Activated CD8-positive, alpha-beta memory T cell treated with anti-CD3 and anti-CD28 coated beads, Interleukin-2, amount 10 ng/mL, durations not matched to agents 7 days and 5 days (primary cell): ENCODE measurements around the gene ZNF878. TPM values are rescaled to one million over a fixed set of nuclear protein-coding genes. Genes with fewer than 3 reads are reported as not detected.
A peak's percentile ranks its signal among the peaks of the same experiment; 100 is the strongest.

Experiments used
- ATAC-seq: fragments of 150-1000 bp; cut with Tn5 transposase; one replicate; pipeline ENCODE4 v1.10.0; 2021; ENCODE audit warnings: moderate library complexity
- CTCF ChIA-PET: fragments of 350-600 bp; sonication (Branson Sonifier 250); formaldehyde crosslinking; loops from one replicate; lab custom pipeline; 2021; ENCODE audit warnings: antibody characterized with exemption; lab: Charles Lee
- DNase-seq: peaks from one replicate; pipeline ENCODE4 v3.0.0-alpha.2; 2020
- H3K27ac Mint-ChIP-seq: one replicate; pipeline ENCODE4 v1.8.0; 2021; ENCODE audit warnings: mild to moderate bottlenecking, mixed read lengths
- H3K27me3 Mint-ChIP-seq: one replicate; pipeline ENCODE4 v1.8.0; 2021; ENCODE audit warnings: mixed read lengths
- H3K36me3 Mint-ChIP-seq: one replicate; pipeline ENCODE4 v1.8.0; 2021; ENCODE audit warnings: mild to moderate bottlenecking, mixed read lengths
- H3K4me1 Mint-ChIP-seq: one replicate; pipeline ENCODE4 v1.8.0; 2021; ENCODE audit warnings: mixed read lengths
- H3K4me3 Mint-ChIP-seq: one replicate; pipeline ENCODE4 v1.8.0; 2021; ENCODE audit warnings: mild to moderate bottlenecking, moderate library complexity, mixed read lengths
- H3K9me3 Mint-ChIP-seq: one replicate; pipeline ENCODE4 v1.8.0; 2022; ENCODE audit warnings: low read depth, mixed read lengths
- total RNA-seq, 2 experiments: library from RNA; stranded (reverse); gene quantifications; one replicate each; pipeline ENCODE4 v1.2.3, GENCODE V29; 2021

Gene ZNF878
- total RNA-seq, 2 experiments from 2014 or later: 0.67 to 0.94 TPM

DNA sequence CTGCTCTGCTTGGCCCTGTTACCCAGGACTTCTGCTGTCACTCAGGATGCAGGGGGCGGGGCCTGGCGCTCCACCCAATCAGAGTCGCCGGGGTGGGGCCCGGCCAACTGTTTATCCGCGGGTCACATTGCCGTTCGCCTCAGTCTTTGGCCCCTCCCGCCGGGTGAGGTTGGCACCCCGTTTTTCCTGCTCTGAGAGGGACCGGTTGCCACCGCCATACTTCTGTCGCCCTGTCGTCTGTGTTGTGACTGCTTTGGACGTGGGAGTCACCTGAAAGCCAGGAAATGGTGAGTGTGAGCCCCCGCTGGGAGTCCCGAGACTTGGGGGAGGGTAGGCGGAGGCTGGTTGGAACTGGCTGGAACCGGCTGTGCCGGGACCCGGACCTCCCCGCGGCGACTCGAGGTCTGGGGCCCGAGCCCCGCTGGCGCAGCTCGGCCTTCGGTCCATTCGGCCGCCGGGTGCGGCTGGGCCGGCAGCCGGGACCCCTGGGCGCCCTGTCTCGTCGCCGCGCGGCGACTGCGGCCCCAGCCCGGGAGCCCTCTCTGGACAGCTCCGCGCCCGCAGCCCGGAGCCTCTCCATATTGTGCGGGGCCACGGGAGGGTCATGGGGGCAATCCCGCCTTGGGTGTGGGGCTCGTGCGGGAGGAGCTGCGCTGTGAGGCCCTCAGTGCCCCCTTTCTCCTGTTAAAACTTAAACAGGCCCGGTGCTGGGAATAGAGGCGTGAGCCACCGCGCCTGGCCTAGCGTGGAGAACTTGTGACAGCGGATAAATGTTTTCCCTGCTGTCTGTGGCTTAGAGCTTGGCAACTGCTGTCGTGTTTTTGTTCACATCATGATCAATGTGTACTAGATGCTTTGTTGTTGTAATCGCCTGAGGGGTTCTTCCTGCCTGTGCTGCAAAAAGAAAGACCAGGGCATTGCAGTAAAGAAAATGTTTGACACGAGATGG lies 12.1 kb upstream of the ZNF878 start, which contains the start of gene ZNF844:
TSS of gene ZNF844 (plus strand) at position 142 of the 949 bp plus-strand sequence. CDS start at position 285, 143 bp downstream.
- DNase-seq (peak; percentile 76), ATAC-seq (peak; percentile 84)
- peaks cover 8% of the 10 kb centered on the region for H3K4me1 Mint-ChIP-seq
- H3K27ac Mint-ChIP-seq: peak within 1 kb of the TSS; percentile 76
- peaks cover 11% of the 10 kb centered on the region for H3K36me3 Mint-ChIP-seq
- CTCF ChIA-PET: interaction anchor here (1.2 to 1.3 kb wide), 2 partner anchors 9 to 141 kb away, joined by 3 to 5 read pairs; no protein-coding TSS in a partner anchor
- H3K27me3 Mint-ChIP-seq: no peaks in the 10 kb centered on the region
- H3K9me3 Mint-ChIP-seq: peaks cover 2% of the 10 kb centered on the region
- peak within 1 kb of the TSS; percentile 72 for H3K4me3 Mint-ChIP-seq

DNA sequence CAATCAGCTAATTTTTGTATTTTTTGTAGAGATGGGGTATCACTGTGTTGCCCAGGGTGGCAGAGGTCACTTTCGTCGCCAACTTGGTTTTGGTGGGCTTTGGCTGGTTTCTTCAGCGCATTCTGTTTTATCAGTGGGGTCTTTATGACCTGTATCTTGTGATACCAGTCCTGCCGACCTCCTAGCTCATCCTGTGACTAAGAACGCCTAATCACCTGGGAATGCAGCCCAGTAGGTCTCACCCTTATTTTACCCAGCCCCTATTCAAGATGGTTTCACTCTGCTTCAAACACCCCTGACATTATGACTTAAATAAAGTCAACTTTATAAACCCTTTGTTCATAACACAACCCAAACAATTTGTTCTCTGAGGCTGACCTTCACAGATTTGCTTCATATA lies 3.0 kb upstream of the ZNF878 start:
- no peak for DNase-seq

DNA sequence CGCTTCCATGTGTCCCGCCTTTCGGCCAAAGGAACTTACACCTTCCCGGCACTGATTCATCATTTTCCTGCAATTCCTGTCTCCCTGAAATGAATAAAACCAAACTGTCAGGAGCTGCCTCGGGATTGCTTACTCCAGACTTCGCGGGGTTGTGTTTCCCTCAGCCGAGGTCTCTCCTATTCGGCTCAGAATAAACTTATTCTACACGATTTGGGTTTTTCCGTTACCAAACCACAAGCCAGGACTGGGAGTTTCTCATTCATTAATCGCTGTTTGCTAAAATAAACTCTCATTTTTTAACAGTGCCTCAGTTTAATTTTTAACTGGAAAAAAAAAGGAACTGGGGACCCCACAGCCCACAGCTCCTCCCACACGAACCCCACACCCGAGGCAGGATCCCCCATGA lies 667 bp downstream of the ZNF878 start:
- Mint-ChIP-seq H3K27me3 (peaks cover 16% of the 10 kb centered on the region), H3K4me1 (peaks cover 14% of the 10 kb centered on the region), H3K27ac (no peak overlapping the region), H3K9me3 (peaks cover 10% of the 10 kb centered on the region), H3K4me3 (peak overlapping the region; percentile 77), H3K36me3 (peaks cover 12% of the 10 kb centered on the region)
- DNase-seq (no peak), ATAC-seq (no peak)
- CTCF ChIA-PET: interaction anchor here (0.7 to 1.5 kb wide), 4 partner anchors 9 to 130 kb away, joined by 3 to 6 read pairs (median 4); no protein-coding TSS in a partner anchor

More for the DNA sequence above, 3.0 kb upstream of the ZNF878 start:
- peaks cover 14% of the 10 kb centered on the region for H3K4me1 Mint-ChIP-seq
- CTCF ChIA-PET: interaction anchor here (1.0 to 1.6 kb wide), 3 partner anchors 9 to 131 kb away, joined by 4 to 5 read pairs (median 5); partner anchors contain the start of genes ZNF433 and ZNF700
- H3K36me3 Mint-ChIP-seq: peaks cover 7% of the 10 kb centered on the region
- H3K27ac Mint-ChIP-seq: no peak overlapping the region
- H3K9me3 Mint-ChIP-seq: peaks cover 3% of the 10 kb centered on the region
- H3K4me3 Mint-ChIP-seq: no peak overlapping the region
- ATAC-seq: no peak
- peaks cover 19% of the 10 kb centered on the region for H3K27me3 Mint-ChIP-seq

DNA sequence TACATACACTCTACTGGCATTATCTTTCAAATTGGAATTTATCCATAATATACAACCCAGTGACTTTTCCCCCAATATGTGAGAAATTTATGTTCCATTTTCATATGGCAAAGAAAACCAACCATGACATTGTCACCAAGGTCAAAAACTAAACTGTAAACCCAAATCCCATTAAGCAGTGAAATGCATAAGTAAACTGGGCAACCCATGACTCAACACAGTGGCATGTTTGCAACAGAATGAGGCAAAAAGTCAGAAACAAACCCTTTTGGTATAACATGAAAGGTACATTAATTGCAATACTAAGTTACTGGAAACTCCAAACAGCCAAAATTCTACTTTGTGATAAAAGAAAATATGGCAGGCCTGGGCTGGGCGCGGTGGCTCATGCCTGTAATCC lies 4.9 kb downstream of the ZNF878 start:
- ATAC-seq (no peak), DNase-seq (no peak)
- CTCF ChIA-PET: no interaction called here
- no peak overlapping the region for H3K27ac Mint-ChIP-seq
- H3K9me3 Mint-ChIP-seq: peaks cover 36% of the 10 kb centered on the region
- H3K4me3 Mint-ChIP-seq: no peak overlapping the region
- H3K4me1 Mint-ChIP-seq: peaks cover 9% of the 10 kb centered on the region
- H3K36me3 Mint-ChIP-seq: peaks cover 35% of the 10 kb centered on the region
- no peaks in the 10 kb centered on the region for H3K27me3 Mint-ChIP-seq

DNA sequence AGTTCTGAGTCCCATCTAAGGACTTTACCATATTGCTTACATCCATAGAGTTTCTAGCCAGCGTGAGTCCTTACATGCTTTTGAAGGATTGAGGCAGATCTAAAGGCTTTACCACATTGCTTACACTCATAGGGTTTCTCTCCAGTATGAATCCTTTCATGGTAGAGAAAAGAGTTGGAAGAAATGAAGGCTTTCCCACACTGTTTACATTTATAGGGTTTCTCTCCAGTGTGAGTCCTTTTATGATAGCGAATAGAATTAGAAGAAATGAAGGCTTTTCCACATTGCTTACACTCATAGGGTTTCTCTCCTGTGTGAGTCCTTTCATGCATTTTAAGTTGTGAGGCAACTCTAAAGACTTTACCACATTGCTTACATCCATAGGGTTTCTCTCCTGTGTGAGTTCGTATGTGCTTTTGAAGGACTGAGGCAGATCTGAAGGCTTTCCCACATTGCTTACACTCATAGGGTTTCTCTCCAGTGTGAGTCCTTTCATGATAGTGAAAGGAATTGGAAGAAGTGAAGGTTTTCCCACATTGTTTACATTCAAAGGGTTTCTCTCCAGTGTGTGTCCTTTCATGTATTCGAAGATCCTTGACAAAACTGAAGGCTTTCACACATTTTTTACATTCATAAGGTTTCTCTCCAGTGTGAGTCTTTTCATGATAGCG lies 8.9 kb downstream of the ZNF878 start:
- Mint-ChIP-seq H3K9me3 (peaks cover 36% of the 10 kb centered on the region), H3K4me3 (no peak overlapping the region)

DNA sequence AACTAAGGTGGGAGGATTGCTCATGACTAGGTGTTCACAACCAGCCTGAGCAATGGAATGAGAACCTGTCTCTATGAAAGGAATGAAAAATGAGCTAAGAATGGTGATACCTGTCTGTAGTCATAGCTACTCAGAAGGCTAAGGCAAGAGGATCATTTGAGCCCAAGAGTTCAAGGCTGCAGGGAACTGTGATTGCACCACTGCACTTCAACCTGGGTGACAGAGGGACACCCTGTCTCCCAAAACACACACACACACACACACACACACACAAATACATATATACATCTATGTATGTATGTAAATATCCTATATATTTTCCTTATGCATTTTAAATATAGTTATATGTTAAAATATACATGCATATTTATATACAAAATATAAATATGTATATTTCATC lies 9.9 kb downstream of the ZNF878 start:
- no peaks in the 10 kb centered on the region for H3K27me3 Mint-ChIP-seq
- CTCF ChIA-PET: interaction anchor here (1.5 kb wide), 1 partner anchor 98 kb away, joined by 4 read pairs; no protein-coding TSS in a partner anchor
- no peak overlapping the region for H3K27ac Mint-ChIP-seq
- peaks cover 37% of the 10 kb centered on the region for H3K9me3 Mint-ChIP-seq
- DNase-seq (no peak), ATAC-seq (no peak)
- H3K36me3 Mint-ChIP-seq: peaks cover 41% of the 10 kb centered on the region
- H3K4me1 Mint-ChIP-seq: no peaks in the 10 kb centered on the region
- H3K4me3 Mint-ChIP-seq: no peak overlapping the region

More for the DNA sequence above, 8.9 kb downstream of the ZNF878 start:
- CTCF ChIA-PET: no interaction called here
- ATAC-seq: no peak
- Mint-ChIP-seq H3K27me3 (no peaks in the 10 kb centered on the region), H3K36me3 (peaks cover 40% of the 10 kb centered on the region), H3K4me1 (no peaks in the 10 kb centered on the region), H3K27ac (no peak overlapping the region)
- DNase-seq: no peak

DNA sequence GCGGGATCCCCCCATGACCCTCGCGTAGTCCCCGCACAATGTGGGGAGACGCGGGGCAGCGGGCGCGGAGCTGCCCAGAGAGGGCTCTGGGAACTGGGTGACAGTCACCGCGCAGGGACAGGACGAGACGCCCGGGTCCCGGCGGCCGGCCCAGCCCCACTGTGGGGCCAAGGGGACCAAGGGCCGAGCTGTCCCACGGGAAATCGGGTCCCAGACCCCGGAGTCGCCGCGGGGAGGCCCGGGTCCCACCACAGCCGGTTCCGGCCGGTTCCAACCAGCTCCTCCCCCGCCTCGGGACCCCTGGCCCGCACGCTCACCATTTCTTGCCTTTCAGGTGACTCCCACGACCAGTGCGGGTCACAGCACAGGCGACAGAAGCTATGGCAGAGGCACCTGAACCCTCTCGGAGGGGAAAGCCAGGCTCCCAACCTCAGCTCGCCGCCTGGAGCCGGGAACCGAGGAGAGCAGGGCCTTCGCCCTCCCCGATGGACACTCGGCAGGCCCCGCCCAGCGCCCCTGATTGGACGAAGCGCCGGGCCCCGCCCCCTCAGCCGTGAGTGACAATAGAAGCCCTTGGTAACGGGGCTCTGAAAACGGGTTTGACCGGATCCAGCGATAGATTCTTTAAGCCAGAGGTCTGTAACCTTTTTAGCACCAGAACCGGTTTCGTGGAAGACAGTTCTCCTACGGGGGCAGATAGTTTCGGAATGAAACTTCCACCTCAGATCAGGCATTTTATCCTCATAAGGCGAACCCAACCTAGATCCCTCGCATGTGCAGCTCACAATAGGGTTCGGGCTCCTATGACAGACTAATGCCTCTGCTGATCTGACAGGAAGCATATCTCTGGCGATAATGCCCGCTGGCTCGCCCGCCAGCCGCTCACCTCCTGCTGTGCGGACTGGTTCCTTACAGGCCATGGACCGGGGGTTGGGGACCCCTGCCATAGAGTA lies 17.3 kb downstream of the ZNF878 start, which contains the start of gene ZNF433:
TSS of gene ZNF433 (minus strand) at position 460 of the 953 bp plus-strand sequence. CDS start at position 320, 140 bp downstream.
- H3K27ac Mint-ChIP-seq: peak within 1 kb of the TSS; percentile 54
- peaks cover 4% of the 10 kb centered on the region for H3K4me1 Mint-ChIP-seq
- H3K9me3 Mint-ChIP-seq: peaks cover 21% of the 10 kb centered on the region
- H3K27me3 Mint-ChIP-seq: no peaks in the 10 kb centered on the region
- CTCF ChIA-PET: interaction anchor here (0.9 to 3.8 kb wide), 5 partner anchors 21 to 111 kb away, joined by 3 to 11 read pairs (median 3); partner anchors contain the start of gene ZNF20
- H3K4me3 Mint-ChIP-seq: peak within 1 kb of the TSS; percentile 65
- ATAC-seq: peak; percentile 94
- DNase-seq: peak; percentile 69
- H3K36me3 Mint-ChIP-seq: peaks cover 17% of the 10 kb centered on the region

DNA sequence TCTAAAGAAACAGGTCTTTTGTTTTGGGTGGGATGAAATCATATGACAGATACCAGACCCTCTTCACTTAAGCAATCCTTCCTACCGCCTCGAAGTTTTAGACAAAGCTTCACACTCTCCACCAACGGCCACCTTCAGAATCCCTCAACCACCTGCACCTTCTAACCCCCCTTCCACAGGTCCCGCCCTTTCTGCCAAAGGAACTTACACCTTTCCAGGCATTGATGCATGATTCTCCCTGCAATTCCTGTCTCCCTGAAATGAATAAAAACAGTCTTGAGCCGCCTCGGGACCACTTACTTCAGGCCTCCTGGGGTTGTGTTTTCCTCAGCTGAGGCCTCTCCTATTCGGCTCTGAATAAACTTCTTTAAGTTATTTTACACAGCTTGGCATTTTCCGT lies 18.1 kb downstream of the ZNF878 start:
- H3K4me3 Mint-ChIP-seq: peak overlapping the region; percentile 0
- CTCF ChIA-PET: interaction anchor here (0.9 to 3.8 kb wide), 4 partner anchors 22 to 110 kb away, joined by 3 to 11 read pairs (median 4); no protein-coding TSS in a partner anchor

DNA sequence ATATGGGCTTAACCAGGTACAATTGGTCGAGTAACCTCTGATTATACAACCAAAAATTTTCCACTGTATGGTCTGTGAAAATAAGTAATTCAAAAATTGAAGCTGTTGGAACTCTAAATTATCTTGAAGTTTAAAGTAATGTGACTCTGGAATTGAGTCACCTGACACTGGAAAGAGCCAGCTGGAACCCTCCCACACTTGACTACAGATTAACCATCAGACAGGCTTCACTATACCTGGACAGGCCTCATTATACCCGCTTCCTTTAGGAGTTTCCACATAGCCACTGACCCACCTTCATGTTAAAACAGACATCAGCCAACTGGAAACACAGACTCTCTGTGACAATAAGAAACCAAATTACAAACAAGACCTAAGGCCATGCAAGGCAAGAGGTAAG lies 18.6 kb downstream of the ZNF878 start:
- Mint-ChIP-seq H3K4me1 (peaks cover 4% of the 10 kb centered on the region), H3K27me3 (no peaks in the 10 kb centered on the region), H3K4me3 (peak overlapping the region; percentile 0), H3K36me3 (peaks cover 17% of the 10 kb centered on the region), H3K27ac (no peak overlapping the region), H3K9me3 (peaks cover 23% of the 10 kb centered on the region)
- DNase-seq: no peak
- ATAC-seq: no peak
- CTCF ChIA-PET: interaction anchor here (1.3 to 3.8 kb wide), 3 partner anchors 22 to 110 kb away, joined by 3 to 11 read pairs (median 5); no protein-coding TSS in a partner anchor

More for the DNA sequence above, 18.1 kb downstream of the ZNF878 start:
- no peaks in the 10 kb centered on the region for H3K27me3 Mint-ChIP-seq
- ATAC-seq (no peak), DNase-seq (no peak)
- H3K9me3 Mint-ChIP-seq: peaks cover 23% of the 10 kb centered on the region
- H3K27ac Mint-ChIP-seq: no peak overlapping the region
- peaks cover 4% of the 10 kb centered on the region for H3K4me1 Mint-ChIP-seq
- peaks cover 17% of the 10 kb centered on the region for H3K36me3 Mint-ChIP-seq

DNA sequence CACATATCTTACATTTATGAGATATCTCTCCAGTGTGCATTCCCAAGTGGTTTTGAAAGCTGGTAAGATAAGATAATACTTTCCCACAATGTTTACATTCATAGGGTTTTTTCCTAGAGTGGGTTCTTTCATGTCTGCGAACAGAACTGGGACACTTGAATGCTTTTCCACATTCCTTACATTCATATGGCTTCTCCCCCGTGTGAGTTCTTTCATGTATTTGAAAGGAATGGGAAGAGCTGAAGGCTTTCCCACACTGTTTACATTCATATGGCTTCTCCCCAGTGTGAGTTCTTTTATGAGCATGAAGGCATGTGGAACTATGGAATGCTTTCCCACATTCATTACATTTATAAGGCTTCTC lies 37.0 kb downstream of the ZNF878 start:
- DNase-seq (no peak), ATAC-seq (no peak)
- Mint-ChIP-seq H3K36me3 (peaks cover 69% of the 10 kb centered on the region), H3K27me3 (no peaks in the 10 kb centered on the region), H3K9me3 (peaks cover 46% of the 10 kb centered on the region), H3K4me3 (no peak overlapping the region), H3K4me1 (no peaks in the 10 kb centered on the region), H3K27ac (no peak overlapping the region)
- CTCF ChIA-PET: no interaction called here

DNA sequence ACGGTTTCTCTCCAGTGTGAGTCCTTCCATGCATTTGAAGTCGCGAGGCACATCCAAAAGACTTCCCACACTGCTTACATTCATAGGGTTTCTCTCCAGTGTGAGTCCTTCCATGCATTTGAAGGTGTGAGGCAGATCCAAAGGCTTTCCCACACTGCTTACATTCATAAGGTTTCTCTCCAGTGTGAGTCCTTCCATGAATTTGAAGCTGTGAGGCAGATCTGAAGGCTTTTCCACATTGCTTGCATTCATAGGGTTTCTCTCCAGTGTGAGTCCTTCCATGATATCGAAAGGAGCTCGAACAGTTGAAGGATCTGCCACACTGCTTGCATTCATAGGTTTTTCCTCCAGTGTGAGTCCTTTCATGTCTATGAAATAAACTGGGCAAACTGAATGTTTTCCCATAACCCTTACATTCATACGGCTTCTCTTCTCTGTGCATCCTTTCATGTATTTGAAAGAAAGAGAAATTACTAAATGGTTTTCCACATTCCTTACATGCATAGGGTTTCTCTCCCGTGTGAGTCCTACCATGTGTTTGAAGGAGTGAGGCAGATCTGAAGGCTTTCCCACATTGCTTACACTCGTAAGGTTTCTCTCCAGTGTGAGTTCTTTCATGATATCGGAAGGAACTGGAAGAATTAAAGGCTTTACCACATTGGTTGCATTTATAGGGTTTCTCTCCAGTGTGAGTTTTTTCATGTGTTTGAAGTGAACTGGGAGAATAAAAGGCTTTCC lies 37.6 kb downstream of the ZNF878 start:
- no peak for ATAC-seq
- H3K36me3 Mint-ChIP-seq: peaks cover 71% of the 10 kb centered on the region
- H3K4me3 Mint-ChIP-seq: no peak overlapping the region
- CTCF ChIA-PET: no interaction called here
- H3K4me1 Mint-ChIP-seq: no peaks in the 10 kb centered on the region
- H3K27ac Mint-ChIP-seq: no peak overlapping the region
- no peak for DNase-seq
- peaks cover 44% of the 10 kb centered on the region for H3K9me3 Mint-ChIP-seq
- H3K27me3 Mint-ChIP-seq: no peaks in the 10 kb centered on the region
